ENCODE results near the gene CIAO2A.
"Not testable (repeated sequence)": the region's sequence is repeated elsewhere in the genome, so short reads cannot be mapped to it uniquely, and the experiment has no call there.

Gene CIAO2A

GRCh38 chr15:64095795-64096667 lies 2.4 kb upstream of the CIAO2A start, which contains the start of gene SNX1:
TSS of gene SNX1 (plus strand) at chr15:64095982. CDS start at chr15:64096014, 32 bp downstream.
- peak within 1 kb of the TSS; percentile 97 for H3K4me3 Mint-ChIP-seq
- peaks cover 62% of the 10 kb centered on the region for H3K4me1 Mint-ChIP-seq
- H3K27ac Mint-ChIP-seq, result peak within 1 kb of the TSS; percentile 98
- H3K9me3 Mint-ChIP-seq, result no peaks in the 10 kb centered on the region
- H3K27me3 Mint-ChIP-seq, result no peaks in the 10 kb centered on the region
- peaks cover 5% of the 10 kb centered on the region for H3K36me3 Mint-ChIP-seq

GRCh38 chr15:64095431-64095794 lies 1.8 kb upstream of the CIAO2A start:
- Mint-ChIP-seq H3K27me3 (no peaks in the 10 kb centered on the region), H3K4me1 (peaks cover 61% of the 10 kb centered on the region), H3K27ac (peak overlapping the region; percentile 98), H3K9me3 (no peaks in the 10 kb centered on the region), H3K4me3 (peak overlapping the region; percentile 97), H3K36me3 (peaks cover 5% of the 10 kb centered on the region)

GRCh38 chr15:64092864-64093626 lies 593 bp downstream of the CIAO2A start:
- H3K4me1 Mint-ChIP-seq, result peaks cover 63% of the 10 kb centered on the region
- H3K4me3 Mint-ChIP-seq, result peak overlapping the region; percentile 97

DNA sequence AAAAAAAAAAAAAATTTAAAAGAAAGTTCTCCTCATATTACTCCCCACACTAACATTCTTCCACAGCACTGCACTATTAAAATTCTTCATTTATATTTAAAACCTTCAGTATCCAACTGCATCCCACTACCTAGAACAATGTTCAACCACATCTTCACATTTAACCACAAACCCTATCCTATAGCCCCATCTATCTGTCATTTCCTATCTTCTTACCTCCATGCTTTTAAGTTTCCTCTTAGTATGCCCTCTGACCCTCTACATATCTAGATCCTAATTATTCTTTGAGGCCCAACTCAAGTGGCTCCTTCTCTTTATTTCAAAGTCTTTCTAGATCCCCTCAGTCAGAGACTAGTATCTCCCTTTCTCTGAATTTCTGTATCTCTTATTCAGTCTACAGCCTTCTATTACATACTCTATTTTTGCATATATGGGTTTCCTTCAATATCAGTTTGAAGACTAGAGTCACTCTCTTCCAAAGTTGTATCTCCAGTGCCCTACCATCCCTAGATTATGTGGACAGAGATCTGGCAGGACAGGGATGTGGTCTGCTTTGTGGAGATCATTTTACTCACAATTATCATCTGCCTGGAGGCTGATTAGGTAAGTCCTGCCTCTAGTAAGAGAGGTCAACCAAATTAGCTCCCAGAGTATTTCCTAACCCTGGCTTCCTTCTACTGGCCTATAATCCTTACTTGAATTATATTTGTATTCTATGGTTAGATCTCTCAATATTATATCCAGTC lies 1.4 kb downstream of the CIAO2A start:
- Mint-ChIP-seq H3K4me3 (peak overlapping the region; percentile 97), H3K27ac (peak overlapping the region; percentile 95), H3K36me3 (peaks cover 9% of the 10 kb centered on the region), H3K4me1 (peaks cover 55% of the 10 kb centered on the region), H3K27me3 (no peaks in the 10 kb centered on the region), H3K9me3 (no peaks in the 10 kb centered on the region)

More at GRCh38 chr15:64092864-64093626, 593 bp downstream of the CIAO2A start:
- Mint-ChIP-seq H3K27me3 (no peaks in the 10 kb centered on the region), H3K36me3 (peaks cover 4% of the 10 kb centered on the region), H3K9me3 (no peaks in the 10 kb centered on the region), H3K27ac (peak overlapping the region; percentile 95)

- Mint-ChIP-seq H3K9me3 (no peaks in the 10 kb centered on the region), H3K4me1 (peaks cover 46% of the 10 kb centered on the region), H3K36me3 (peaks cover 10% of the 10 kb centered on the region), H3K4me3 (no peak overlapping the region), H3K27ac (peak overlapping the region; percentile 4), H3K27me3 (no peaks in the 10 kb centered on the region)
Measured at GRCh38 chr15:64090527-64090926, 3.1 kb downstream of the CIAO2A start.

GRCh38 chr15:64089543-64090280 lies 3.9 kb downstream of the CIAO2A start:
- Mint-ChIP-seq H3K4me1 (peaks cover 38% of the 10 kb centered on the region), H3K27ac (no peak overlapping the region), H3K4me3 (no peak overlapping the region), H3K27me3 (no peaks in the 10 kb centered on the region), H3K9me3 (no peaks in the 10 kb centered on the region), H3K36me3 (peaks cover 10% of the 10 kb centered on the region)

GRCh38 chr15:64082757-64083156 lies 10.9 kb downstream of the CIAO2A start:
- Mint-ChIP-seq H3K4me3 (no peak overlapping the region), H3K27me3 (no peaks in the 10 kb centered on the region), H3K4me1 (no peaks in the 10 kb centered on the region), H3K27ac (no peak overlapping the region), H3K36me3 (peaks cover 5% of the 10 kb centered on the region), H3K9me3 (no peaks in the 10 kb centered on the region)

- H3K9me3 Mint-ChIP-seq, H3K4me3 Mint-ChIP-seq, H3K27ac Mint-ChIP-seq, H3K27me3 Mint-ChIP-seq, H3K36me3 Mint-ChIP-seq: not testable (repeated sequence)
- H3K4me1 Mint-ChIP-seq, result peaks cover 13% of the 10 kb centered on the region
Measured at GRCh38 chr15:64073496-64073895, 20.1 kb downstream of the CIAO2A start.

GRCh38 chr15:64072812-64073211 lies 20.8 kb downstream of the CIAO2A start:
- Mint-ChIP-seq H3K36me3 (peaks cover 6% of the 10 kb centered on the region), H3K4me1 (peaks cover 13% of the 10 kb centered on the region), H3K9me3 (no peaks in the 10 kb centered on the region), H3K4me3 (no peak overlapping the region), H3K27ac (peak overlapping the region; percentile 17), H3K27me3 (no peaks in the 10 kb centered on the region)

DNA sequence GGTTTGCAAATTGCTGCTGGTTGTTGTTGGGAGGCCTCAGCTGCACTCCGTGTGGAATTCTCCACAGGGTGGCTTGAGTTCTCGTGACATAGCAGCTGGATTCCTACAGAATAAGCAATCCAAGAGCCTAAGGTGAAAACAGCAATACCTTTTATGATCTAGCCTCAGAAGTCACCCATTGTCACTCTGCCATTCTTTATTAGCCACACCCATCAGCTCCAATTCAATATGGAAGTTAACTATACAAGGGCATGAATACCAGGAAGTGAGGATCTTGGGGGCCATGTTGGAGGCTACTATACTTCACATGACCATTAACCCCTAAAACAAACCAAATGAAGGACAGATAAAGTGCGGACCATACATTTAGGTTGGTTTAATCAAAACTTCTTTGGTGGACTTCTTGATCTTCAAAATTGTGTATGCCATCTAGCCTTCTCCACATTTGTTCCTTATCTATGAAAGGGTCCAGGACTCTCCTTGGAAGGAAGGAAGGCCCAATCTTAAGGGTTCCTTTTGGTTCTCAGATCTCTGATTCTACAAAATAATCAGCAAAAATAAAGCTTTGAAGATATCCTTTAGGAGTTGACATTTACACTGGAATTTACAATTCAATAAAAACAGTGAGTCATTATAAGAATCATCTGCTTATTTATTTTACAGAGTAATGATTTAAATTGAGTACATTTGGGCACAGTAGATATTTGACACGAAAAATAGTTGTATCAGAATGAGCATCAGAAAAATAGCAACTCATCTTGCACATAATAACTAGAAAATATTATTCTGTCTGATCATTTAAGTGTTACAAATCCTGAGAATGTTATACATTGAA lies 21.5 kb downstream of the CIAO2A start:
- Mint-ChIP-seq H3K4me3 (no peak overlapping the region), H3K9me3 (no peaks in the 10 kb centered on the region), H3K27ac (peak overlapping the region; percentile 23), H3K27me3 (no peaks in the 10 kb centered on the region), H3K36me3 (peaks cover 6% of the 10 kb centered on the region), H3K4me1 (peaks cover 7% of the 10 kb centered on the region)

- peaks cover 3% of the 10 kb centered on the region for H3K4me1 Mint-ChIP-seq
- no peaks in the 10 kb centered on the region for H3K9me3 Mint-ChIP-seq
- no peak overlapping the region for H3K4me3 Mint-ChIP-seq
- H3K27me3 Mint-ChIP-seq, result no peaks in the 10 kb centered on the region
- H3K27ac Mint-ChIP-seq, result no peak overlapping the region
- peaks cover 6% of the 10 kb centered on the region for H3K36me3 Mint-ChIP-seq
Measured at GRCh38 chr15:64070965-64071851, 22.4 kb downstream of the CIAO2A start.

DNA sequence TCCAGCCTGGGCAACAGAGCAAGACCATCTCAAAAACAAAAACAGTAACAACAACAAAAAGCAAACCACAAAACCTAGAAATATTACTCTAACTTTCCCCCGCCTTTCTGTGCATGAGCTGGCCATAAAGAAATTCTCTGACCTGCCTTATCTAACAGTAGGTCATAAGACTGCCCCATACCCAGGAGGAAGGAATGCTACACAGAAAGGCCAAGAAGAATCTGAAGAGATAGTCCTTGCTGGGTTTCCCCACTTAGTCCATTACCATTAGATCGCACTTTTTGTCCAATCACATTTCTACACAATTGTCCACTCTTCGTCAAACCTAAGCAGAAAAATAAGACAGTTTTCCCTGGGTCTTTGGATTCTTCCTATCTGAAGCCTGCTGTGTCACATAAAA lies 23.5 kb downstream of the CIAO2A start:
- Mint-ChIP-seq H3K36me3 (peaks cover 4% of the 10 kb centered on the region), H3K27ac (peak overlapping the region; percentile 53), H3K9me3 (no peaks in the 10 kb centered on the region), H3K4me3 (no peak overlapping the region), H3K4me1 (no peaks in the 10 kb centered on the region), H3K27me3 (no peaks in the 10 kb centered on the region)

- H3K27ac Mint-ChIP-seq, result no peak overlapping the region
- no peaks in the 10 kb centered on the region for H3K4me1 Mint-ChIP-seq
- H3K36me3 Mint-ChIP-seq, result no peaks in the 10 kb centered on the region
- no peak overlapping the region for H3K4me3 Mint-ChIP-seq
- no peaks in the 10 kb centered on the region for H3K9me3 Mint-ChIP-seq
- H3K27me3 Mint-ChIP-seq, result no peaks in the 10 kb centered on the region
Measured at GRCh38 chr15:64068133-64068532, 25.5 kb downstream of the CIAO2A start.
